SIG-M5 treated with dmso at 0.1 percent for 504 hours (cell line): ENCODE data around the gene RADIL.
"Not testable (repeated sequence)": the region's sequence is repeated elsewhere in the genome, so short reads cannot be mapped to it uniquely, and the experiment has no call there.

Experiments used
- DNase-seq: peaks from one replicate; lab custom pipeline; 2025; ENCODE audit not compliant: unreplicated experiment; lab: John Stamatoyannopoulos, UW

RADIL gene

GRCh38 chr7:4815609-4816418 lies 67.7 kb downstream of the RADIL start:
- DNase-seq: no peak

- DNase-seq: no peak
These were observed 68.4 kb downstream of the RADIL start for GRCh38 chr7:4815121-4815520.

- no peak for DNase-seq
These were observed 69.1 kb downstream of the RADIL start for GRCh38 chr7:4814433-4814832.

- DNase-seq: no peak
These were observed 73.8 kb downstream of the RADIL start for GRCh38 chr7:4809666-4810065.

- no peak for DNase-seq
These were observed 74.4 kb downstream of the RADIL start for GRCh38 chr7:4809091-4809591.

GRCh38 chr7:4808565-4808964 lies 75.0 kb downstream of the RADIL start:
- DNase-seq: no peak

GRCh38 chr7:4808026-4808425 lies 75.5 kb downstream of the RADIL start:
- DNase-seq: no peak

GRCh38 chr7:4807598-4808016 lies 75.9 kb downstream of the RADIL start:
- no peak for DNase-seq

GRCh38 chr7:4806983-4807597 lies 76.4 kb downstream of the RADIL start:
- DNase-seq: no peak

GRCh38 chr7:4805984-4806300 lies 77.6 kb downstream of the RADIL start:
- DNase-seq: no peak

GRCh38 chr7:4805110-4805983 lies 78.2 kb downstream of the RADIL start:
- DNase-seq: no peak

GRCh38 chr7:4803397-4804241 lies 79.9 kb downstream of the RADIL start:
- DNase-seq: no peak

GRCh38 chr7:4802577-4802976 lies 80.9 kb downstream of the RADIL start:
- not testable (repeated sequence) for DNase-seq

GRCh38 chr7:4801839-4802231 lies 81.7 kb downstream of the RADIL start:
- no peak for DNase-seq

- no peak for DNase-seq
These were observed 82.3 kb downstream of the RADIL start for GRCh38 chr7:4800926-4801838.

GRCh38 chr7:4800487-4800886 lies 83.0 kb downstream of the RADIL start:
- no peak for DNase-seq

GRCh38 chr7:4799508-4800268 lies 83.8 kb downstream of the RADIL start:
- DNase-seq: no peak

GRCh38 chr7:4798706-4799235 lies 84.7 kb downstream of the RADIL start:
- no peak for DNase-seq
